ENCODE data around the gene GAPT.

- TF ChIP-seq CTCF (conservative IDR thresholded peaks at IDR 0.05) (no peak), ZFX (IDR thresholded peaks at IDR 0.05) (no peak)
Measured at GRCh38 chr5:58444805-58445204, 46.4 kb upstream of the GAPT start.
